Adrenal gland (tissue), 12 donors: Measurements from ENCODE around the gene MAGOH. TPM values are rescaled to one million over a fixed set of nuclear protein-coding genes. Genes with fewer than 3 reads are reported as not detected.

ENCODE experiments used
- DNase-seq, 7 donors: peaks; one replicate each; pipeline ENCODE4 v3.0.0-alpha.2; 2019 to 2020
- H3K27ac ChIP-seq, 5 donors: fragments of 200-600 bp; sonication (generic) in 4 of 5; 1 replicate in 3 of 5; 2 replicates in 2 of 5; pipeline versions ENCODE4 v1.5.1 to v1.8.0; 2016 to 2020; ENCODE audit warnings: mild to moderate bottlenecking in 1 of 5
- H3K27me3 ChIP-seq: fragments of 200-600 bp; 2 replicates; pipeline ENCODE4 v1.8.0; 2021
- H3K36me3 ChIP-seq, 2 donors: fragments of 200-600 bp; replicated peaks in 1 of 2; 1 replicate in 1 of 2; 2 replicates in 1 of 2; pipeline versions ENCODE4 v1.5.1 to v1.8.0; 2018 to 2022
- H3K4me1 ChIP-seq, 2 donors: fragments of 200-600 bp; replicated peaks in 1 of 2; 1 replicate in 1 of 2; 2 replicates in 1 of 2; pipeline versions ENCODE4 v1.5.1 to v1.8.0; 2018 to 2021
- H3K4me3 ChIP-seq, 4 donors: fragments of 200-600 bp; sonication (generic) in 3 of 4; one replicate each; pipeline ENCODE4 v1.5.1; 2016 to 2018
- H3K9me3 ChIP-seq, 3 donors: fragments of 200-600 bp; sonication (generic) in 1 of 3; replicated peaks in 1 of 3; 1 replicate in 2 of 3; 2 replicates in 1 of 3; pipeline versions ENCODE4 v1.5.1 to v1.8.0; 2016 to 2021
- POLR2A ChIP-seq, 2 donors: fragments of 450-650 bp; IDR thresholded peaks; one replicate each; pipeline ENCODE4 v1.6.1; 2017; ENCODE audit warnings: antibody characterized with exemption in 2 of 2, mild to moderate bottlenecking in 2 of 2, moderate library complexity in 1 of 2
- WGBS, 4 donors: extraction: QIAGEN DNeasy Blood & Tissue Kit in 2 of 4; methylation state at CpG; one replicate each; pipeline versions ENCODE4 v1.1.5 to v1.1.7; 2013 to 2017; 5-methylcytosine and 5-hydroxymethylcytosine counted together
- intact Hi-C, 2 donors: fragments of 100-400 bp; cut with DNase I; formaldehyde crosslinking; loops; one replicate each; pipeline versions ENCODE4 v1.14.1 to v1.15.0; 2022 to 2023
- polyA plus RNA-seq, 3 donors: library from polyadenylated mRNA; stranded (reverse); fragments of 200-250 nt in 2 of 3; fragments of 350-450 nt in 1 of 3; fragmentation: Illumina TruSeq in 1 of 3; extraction: RNeasy Lipid Tissue Mini Kit (QIAGEN cat#74804) in 1 of 3; gene quantifications; one replicate each; pipeline ENCODE4 v1.2.3, GENCODE V29; 2013 to 2014
- total RNA-seq, 9 donors: library from RNA; depleted of rRNA in 4 of 9; stranded (reverse); fragments of >200 nt in 4 of 9; fragments of 120-200 nt in 1 of 9; fragmentation: NEBNext Ultra II Directional in 1 of 9; extraction: Animal tissue kit (Norgen Biotek cat#: 25700) in 1 of 9; gene quantifications; one replicate each; pipeline versions ENCODE4 v1.1.0 to v1.2.4, GENCODE V29; 2013 to 2023
- TF ChIP-seq, protein P1 (sequence below), 6 experiments: fragments of 450-650 bp in 4 of 6; fragments of 200-600 bp in 2 of 6; sonication (generic) in 1 of 6; IDR thresholded peaks; 1 replicate in 5 of 6; 2 replicates in 1 of 6; pipeline versions ENCODE4 v1.5.1 to v1.8.0; 2016 to 2021; ENCODE audit warnings: antibody characterized with exemption in 6 of 6, mild to moderate bottlenecking in 2 of 6, moderate library complexity in 1 of 6
- donor health status: healthy with polysubstance abuse.
- donor health status: Bipolar disorder and iron deficiency.
- donor health status: DM: yes; HTN: yes; CAD: no.
- donor health status: DM: no; HTN: no; CAD: no.
- donor health status: DM: no; HTN: no; CAD: no.
- donor health status: DM: yes; HTN: yes; CAD: no.

Gene MAGOH
- total and polyA plus RNA-seq, 12 donors: 14.5 to 119 (median 33.3) TPM

DNA sequence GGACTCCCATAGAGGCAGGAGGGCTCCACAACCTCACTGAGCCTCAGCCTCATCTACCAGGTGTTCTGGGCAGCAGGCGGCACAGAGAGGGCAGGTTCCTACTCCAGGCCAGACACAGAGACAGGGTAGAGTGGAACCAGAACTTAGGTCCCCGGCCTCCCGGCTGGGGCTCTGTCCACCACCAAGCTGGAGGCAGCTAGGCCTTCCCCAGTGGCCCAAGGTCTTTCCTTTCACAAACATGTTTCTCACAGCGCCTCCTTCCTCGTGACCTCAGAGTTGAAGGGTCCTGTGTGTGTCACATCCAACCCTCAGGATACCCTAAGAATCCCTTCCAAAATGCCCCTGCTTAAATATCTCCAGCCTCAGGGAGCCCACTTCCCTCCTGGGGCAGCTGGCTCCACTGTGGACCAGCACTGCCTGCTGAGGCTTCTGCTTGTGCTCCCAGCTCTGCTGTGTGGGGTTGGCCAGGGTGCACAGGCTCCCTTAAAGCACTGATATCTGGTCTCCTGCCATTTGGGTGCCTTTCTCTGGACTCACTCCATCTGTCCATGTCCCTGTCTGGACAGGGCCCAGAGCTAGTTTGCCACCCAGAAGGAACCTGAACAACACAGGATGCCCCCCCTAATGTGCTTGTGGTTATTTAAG lies 33.2 kb upstream of the MAGOH start:
- H3K36me3 ChIP-seq: no peaks in the 10 kb centered on the region
- no peak for DNase-seq
- H3K27ac ChIP-seq: no peak overlapping the region
- TF ChIP-seq POLR2A (IDR thresholded peaks at IDR 0.05): no peak
- TF ChIP-seq, protein P1, sequence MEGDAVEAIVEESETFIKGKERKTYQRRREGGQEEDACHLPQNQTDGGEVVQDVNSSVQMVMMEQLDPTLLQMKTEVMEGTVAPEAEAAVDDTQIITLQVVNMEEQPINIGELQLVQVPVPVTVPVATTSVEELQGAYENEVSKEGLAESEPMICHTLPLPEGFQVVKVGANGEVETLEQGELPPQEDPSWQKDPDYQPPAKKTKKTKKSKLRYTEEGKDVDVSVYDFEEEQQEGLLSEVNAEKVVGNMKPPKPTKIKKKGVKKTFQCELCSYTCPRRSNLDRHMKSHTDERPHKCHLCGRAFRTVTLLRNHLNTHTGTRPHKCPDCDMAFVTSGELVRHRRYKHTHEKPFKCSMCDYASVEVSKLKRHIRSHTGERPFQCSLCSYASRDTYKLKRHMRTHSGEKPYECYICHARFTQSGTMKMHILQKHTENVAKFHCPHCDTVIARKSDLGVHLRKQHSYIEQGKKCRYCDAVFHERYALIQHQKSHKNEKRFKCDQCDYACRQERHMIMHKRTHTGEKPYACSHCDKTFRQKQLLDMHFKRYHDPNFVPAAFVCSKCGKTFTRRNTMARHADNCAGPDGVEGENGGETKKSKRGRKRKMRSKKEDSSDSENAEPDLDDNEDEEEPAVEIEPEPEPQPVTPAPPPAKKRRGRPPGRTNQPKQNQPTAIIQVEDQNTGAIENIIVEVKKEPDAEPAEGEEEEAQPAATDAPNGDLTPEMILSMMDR (IDR thresholded peaks at IDR 0.05): no peak
- intact Hi-C loops: no loop called here
- H3K27me3 ChIP-seq: no peaks in the 10 kb centered on the region
- H3K9me3 ChIP-seq: no peaks in the 10 kb centered on the region
- H3K4me3 ChIP-seq: no peak overlapping the region
- WGBS, 4 donors: 93 to 100% (median 96%) methylated on average over 3 to 5 of the region's 5 CpGs
- no peaks in the 10 kb centered on the region for H3K4me1 ChIP-seq

DNA sequence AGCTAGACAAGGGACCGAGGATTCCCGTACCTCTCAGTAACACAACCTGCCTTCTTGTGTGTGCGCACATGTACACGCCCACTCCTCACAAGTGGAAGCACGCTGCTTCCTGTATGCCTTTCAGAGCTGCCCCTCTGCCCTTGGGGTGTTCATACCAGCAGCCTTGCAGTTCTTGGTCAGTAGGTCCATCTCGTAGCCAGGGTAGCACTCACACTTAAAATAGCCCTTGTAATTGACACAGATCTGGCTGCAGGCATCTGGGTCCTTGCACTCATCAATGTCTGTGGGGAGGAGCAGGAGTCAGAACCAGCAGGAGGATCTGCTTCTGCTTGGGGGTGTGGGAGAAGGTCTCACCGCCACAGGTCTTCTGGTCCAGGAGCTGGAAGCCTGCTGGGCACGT lies 32.6 kb upstream of the MAGOH start:
- intact Hi-C loops: no loop called here
- Histone ChIP-seq H3K36me3 (no peaks in the 10 kb centered on the region), H3K27ac (no peak overlapping the region), H3K4me3 (no peak overlapping the region), H3K27me3 (no peaks in the 10 kb centered on the region), H3K4me1 (no peaks in the 10 kb centered on the region), H3K9me3 (no peaks in the 10 kb centered on the region)
- no peak for TF ChIP-seq POLR2A (IDR thresholded peaks at IDR 0.05)
- TF ChIP-seq, protein P1 (IDR thresholded peaks at IDR 0.05): no peak
- 92 to 98% (median 94%) methylated on average over 5 to 8 of the region's 8 CpGs for WGBS, 4 donors
- no peak for DNase-seq

DNA sequence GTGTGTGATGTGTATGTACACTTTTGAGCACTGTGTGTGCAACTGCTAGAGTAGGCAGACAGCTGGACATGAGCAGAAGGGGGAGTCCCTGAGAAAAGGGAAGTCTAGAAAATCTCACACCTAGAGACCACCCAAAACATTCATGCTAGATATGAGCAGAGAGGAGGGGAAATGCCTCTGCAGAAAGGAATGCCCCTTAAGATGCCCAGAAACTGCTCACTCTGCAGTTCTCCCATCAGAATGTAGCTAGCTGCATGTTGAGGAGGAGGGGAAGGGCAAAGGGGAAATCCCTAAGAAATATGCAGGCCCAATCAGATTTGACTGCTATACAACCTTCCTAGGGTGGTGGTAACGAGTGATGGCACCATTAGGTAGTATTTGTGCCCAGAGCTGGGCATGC lies 31.8 kb upstream of the MAGOH start:
- no peaks in the 10 kb centered on the region for H3K4me1 ChIP-seq
- intact Hi-C loops: no loop called here
- no peaks in the 10 kb centered on the region for H3K36me3 ChIP-seq
- H3K27me3 ChIP-seq: no peaks in the 10 kb centered on the region
- 77 to 90% (median 79%) methylated on average over 1 of the region's 1 CpG for WGBS, 4 donors
- no peak overlapping the region for H3K4me3 ChIP-seq
- DNase-seq: no peak
- no peaks in the 10 kb centered on the region for H3K9me3 ChIP-seq
- TF ChIP-seq, protein P1 (IDR thresholded peaks at IDR 0.05): no peak
- TF ChIP-seq POLR2A (IDR thresholded peaks at IDR 0.05): no peak
- no peak overlapping the region for H3K27ac ChIP-seq

DNA sequence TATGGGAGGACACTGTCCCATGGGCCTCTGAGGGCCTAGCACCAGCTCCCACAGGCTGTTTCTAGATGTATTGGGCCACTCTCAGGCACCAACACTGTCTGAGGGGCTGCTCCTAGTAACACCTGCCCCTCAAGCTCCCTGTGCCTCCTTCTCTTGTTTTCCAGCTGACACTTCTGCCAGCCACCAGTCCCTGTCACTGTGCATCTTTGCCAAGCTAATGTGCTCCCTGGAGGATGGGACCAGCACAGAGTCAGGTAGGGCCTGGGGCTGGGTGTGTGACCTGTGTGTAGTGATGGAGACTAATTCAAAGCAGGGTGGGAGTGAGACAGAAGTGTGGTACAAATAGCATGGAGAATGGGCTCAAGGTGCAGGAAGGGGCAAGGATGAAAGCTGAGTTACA lies 29.4 kb upstream of the MAGOH start:
- Histone ChIP-seq H3K27ac (no peak overlapping the region), H3K27me3 (no peaks in the 10 kb centered on the region), H3K4me1 (no peaks in the 10 kb centered on the region), H3K4me3 (no peak overlapping the region), H3K9me3 (no peaks in the 10 kb centered on the region), H3K36me3 (no peaks in the 10 kb centered on the region)
- TF ChIP-seq, protein P1 (IDR thresholded peaks at IDR 0.05): no peak
- TF ChIP-seq POLR2A (IDR thresholded peaks at IDR 0.05): no peak
- intact Hi-C loops: no loop called here
- no peak for DNase-seq
